RWPE1 (cell line): Measurements from ENCODE around the gene MYO7A.

Source experiments
- CTCF ChIA-PET: fragments of 350-600 bp; sonication (Branson Sonifier 250); formaldehyde crosslinking; extraction: SDS; loops from one replicate; lab custom pipeline; 2021; lab: Yijun Ruan, JAX
- POLR2A ChIA-PET: fragments of 400-600 bp; formaldehyde crosslinking; extraction: SDS; loops from one replicate; lab custom pipeline; 2020; ENCODE audit warnings: antibody characterized with exemption; ENCODE audit not compliant: low non-redundant PET; lab: Yijun Ruan, JAX
- DNase-seq: peaks from one replicate; pipeline ENCODE4 v3.0.0; 2012; ENCODE audit warnings: low spot score
- H3K27ac ChIP-seq: fragments of 450-650 bp; 2 replicates; pipeline ENCODE4 v1.5.1; 2017
- TF ChIP-seq, protein P1 (sequence below): fragments of 450-650 bp; conservative IDR thresholded peaks from 2 replicates; pipeline ENCODE4 v1.5.1; 2017; ENCODE audit warnings: low read depth, mild to moderate bottlenecking

Gene MYO7A

DNA sequence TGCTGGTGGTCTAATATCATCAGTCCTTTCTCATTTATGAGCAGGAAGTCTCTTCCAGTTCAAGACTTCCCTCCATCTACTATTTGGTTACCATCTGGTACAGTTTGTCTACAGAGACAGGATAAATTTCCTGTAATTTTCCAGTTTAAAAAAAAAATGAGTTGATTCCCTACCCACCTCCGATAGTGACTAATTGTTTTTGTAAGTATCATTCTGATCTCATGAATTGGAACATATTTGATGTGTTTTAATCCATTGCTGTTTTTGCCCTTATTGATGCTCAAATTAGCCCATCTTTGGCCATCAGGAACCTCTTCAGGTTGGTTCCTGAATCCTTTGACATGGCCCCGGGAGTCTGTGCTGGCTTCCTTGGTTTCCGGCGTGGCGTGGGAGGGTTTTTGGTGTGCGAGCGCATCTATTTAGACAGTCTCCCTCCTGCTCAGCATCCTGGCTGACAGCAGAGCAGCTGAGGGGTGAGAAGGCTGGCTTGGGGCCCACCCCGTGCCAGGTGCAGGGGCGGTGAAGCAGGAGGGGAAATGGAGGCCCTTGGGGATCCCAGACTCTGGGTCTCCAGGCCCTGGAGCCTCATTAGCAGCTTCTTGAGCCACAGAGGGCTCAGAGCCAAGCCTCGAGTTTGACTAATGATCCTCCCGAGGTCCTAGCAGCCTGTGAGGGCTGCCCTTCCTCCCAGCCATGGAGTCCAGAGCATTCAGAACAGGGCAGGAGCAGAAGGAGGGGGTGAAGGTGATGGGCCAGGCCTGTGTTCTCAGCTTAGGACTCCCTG is 18.6 kb upstream of the MYO7A start:
- no peak overlapping the region for H3K27ac ChIP-seq
- CTCF ChIA-PET, result interaction anchor here (0.6 kb wide), 1 partner anchor 60 kb away, joined by 3 read pairs; no protein-coding TSS in a partner anchor
- POLR2A ChIA-PET, result no interaction called here
- no peak for DNase-seq
- TF ChIP-seq, protein P1, sequence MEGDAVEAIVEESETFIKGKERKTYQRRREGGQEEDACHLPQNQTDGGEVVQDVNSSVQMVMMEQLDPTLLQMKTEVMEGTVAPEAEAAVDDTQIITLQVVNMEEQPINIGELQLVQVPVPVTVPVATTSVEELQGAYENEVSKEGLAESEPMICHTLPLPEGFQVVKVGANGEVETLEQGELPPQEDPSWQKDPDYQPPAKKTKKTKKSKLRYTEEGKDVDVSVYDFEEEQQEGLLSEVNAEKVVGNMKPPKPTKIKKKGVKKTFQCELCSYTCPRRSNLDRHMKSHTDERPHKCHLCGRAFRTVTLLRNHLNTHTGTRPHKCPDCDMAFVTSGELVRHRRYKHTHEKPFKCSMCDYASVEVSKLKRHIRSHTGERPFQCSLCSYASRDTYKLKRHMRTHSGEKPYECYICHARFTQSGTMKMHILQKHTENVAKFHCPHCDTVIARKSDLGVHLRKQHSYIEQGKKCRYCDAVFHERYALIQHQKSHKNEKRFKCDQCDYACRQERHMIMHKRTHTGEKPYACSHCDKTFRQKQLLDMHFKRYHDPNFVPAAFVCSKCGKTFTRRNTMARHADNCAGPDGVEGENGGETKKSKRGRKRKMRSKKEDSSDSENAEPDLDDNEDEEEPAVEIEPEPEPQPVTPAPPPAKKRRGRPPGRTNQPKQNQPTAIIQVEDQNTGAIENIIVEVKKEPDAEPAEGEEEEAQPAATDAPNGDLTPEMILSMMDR, result no peak

DNA sequence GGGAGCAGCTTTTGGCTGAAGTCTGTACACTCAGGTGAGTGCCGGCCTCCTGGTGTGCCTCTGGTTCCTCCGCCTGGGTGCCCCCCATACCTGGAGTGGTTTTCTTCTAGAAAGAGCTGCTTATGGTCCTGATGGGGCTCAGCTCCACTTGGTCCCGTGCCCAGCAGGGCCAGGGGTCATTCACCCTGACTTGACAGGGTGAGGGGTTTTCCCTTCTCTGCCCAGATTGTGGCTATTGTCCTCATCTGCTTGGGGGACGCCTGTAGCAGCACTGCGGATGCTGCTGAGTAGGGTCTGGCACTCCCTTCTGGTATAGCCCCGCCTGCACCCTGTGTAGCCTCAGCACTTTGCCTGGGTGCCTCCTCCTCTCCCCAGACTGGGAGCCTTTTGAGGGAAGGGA is 17.2 kb upstream of the MYO7A start:
- POLR2A ChIA-PET, result no interaction called here
- no peak overlapping the region for H3K27ac ChIP-seq
- TF ChIP-seq, protein P1, result no peak
- no peak for DNase-seq
- CTCF ChIA-PET, result interaction anchor here (0.6 kb wide), 1 partner anchor 598 kb away, joined by 3 read pairs; no protein-coding TSS in a partner anchor

DNA sequence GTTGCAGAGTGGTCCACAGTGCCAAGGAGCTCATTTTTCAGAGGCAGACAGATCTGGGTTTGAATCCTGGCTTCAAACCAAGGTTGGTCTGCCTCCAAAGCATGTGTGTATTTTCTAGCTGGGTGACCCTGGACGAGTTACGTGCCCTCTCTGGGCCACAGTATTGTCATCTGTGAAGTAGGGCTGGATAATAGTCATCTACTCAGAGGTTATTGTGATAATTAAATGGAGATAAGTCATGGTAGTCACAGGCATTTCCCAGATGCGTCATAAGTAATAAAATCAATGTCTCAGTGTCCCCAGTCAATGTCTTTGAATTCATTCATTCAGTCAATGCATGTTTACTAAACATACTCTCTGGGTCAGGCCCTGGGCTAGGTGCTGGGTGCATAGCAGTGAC is 16.8 kb upstream of the MYO7A start:
- H3K27ac ChIP-seq, result no peak overlapping the region
- POLR2A ChIA-PET, result no interaction called here
- DNase-seq, result no peak
- TF ChIP-seq, protein P1, result no peak
- CTCF ChIA-PET, result interaction anchor here (0.6 kb wide), 1 partner anchor 598 kb away, joined by 3 read pairs; no protein-coding TSS in a partner anchor

DNA sequence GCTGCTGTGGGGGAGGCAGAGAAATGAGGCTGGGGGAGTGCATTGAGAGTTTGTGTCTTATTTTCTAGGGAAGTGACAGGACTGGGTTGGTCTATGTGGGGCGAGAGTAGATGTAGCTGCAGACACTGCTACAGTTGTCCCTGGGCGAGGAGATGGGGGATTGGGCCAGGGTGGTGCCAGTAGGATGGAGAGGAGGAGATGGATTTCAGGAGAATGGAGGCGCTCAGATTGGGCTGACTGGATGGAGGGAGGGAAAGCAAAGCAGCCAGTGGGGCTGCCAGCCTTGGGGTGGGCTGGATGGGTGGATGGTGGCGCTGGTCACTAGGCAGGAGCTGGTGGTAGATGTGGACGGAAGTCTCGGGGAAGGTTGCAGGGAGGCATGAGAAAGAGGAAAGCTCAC is 16.1 kb upstream of the MYO7A start:
- H3K27ac ChIP-seq, result no peak overlapping the region
- ChIA-PET CTCF (interaction anchor here (0.7 to 1.2 kb wide), 2 partner anchors 72 to 444 kb away, joined by 3 to 5 read pairs; no protein-coding TSS in a partner anchor), POLR2A (no interaction called here)

DNA sequence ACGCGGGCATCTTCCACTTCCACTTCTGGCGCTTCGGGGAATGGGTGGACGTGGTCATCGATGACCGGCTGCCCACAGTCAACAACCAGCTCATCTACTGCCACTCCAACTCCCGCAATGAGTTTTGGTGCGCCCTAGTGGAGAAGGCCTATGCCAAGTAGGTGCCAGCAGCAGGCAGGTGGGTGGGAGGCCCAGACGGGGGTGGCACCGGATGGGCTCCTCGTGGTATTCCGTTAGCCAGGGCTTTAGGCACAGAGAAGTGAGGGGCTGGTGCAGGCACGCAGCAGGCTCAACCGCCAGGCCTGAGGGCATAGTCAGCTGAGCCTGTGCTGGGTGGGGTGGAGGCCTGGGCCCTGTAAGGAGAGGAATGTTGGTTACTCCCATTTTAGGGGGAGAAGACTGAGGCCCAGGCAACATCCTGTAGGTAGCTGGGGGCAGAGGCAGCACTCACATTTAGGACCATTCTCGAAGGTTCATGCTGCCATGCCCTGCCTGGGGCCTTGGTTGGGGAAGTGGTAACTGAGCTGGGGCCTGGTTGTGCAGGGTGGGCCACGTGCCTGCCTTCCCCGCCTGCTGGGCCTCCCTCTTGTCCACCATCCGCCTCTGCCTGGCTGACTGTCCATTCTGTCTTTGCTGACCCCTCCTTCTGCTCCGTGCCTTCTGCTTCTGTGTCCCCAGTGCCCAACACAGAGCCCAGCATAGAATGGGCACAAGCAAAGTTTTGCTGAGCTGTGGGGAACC is 15.2 kb upstream of the MYO7A start:
- TF ChIP-seq, protein P1, result no peak
- DNase-seq, result no peak
- ChIA-PET CTCF (interaction anchor here (0.6 to 1.3 kb wide), 6 partner anchors 9 to 443 kb away, joined by 3 to 5 read pairs (median 3); no protein-coding TSS in a partner anchor), POLR2A (no interaction called here)
- H3K27ac ChIP-seq, result no peak overlapping the region

More for the DNA sequence above, 16.1 kb upstream of the MYO7A start:
- no peak for DNase-seq
- TF ChIP-seq, protein P1, result no peak

DNA sequence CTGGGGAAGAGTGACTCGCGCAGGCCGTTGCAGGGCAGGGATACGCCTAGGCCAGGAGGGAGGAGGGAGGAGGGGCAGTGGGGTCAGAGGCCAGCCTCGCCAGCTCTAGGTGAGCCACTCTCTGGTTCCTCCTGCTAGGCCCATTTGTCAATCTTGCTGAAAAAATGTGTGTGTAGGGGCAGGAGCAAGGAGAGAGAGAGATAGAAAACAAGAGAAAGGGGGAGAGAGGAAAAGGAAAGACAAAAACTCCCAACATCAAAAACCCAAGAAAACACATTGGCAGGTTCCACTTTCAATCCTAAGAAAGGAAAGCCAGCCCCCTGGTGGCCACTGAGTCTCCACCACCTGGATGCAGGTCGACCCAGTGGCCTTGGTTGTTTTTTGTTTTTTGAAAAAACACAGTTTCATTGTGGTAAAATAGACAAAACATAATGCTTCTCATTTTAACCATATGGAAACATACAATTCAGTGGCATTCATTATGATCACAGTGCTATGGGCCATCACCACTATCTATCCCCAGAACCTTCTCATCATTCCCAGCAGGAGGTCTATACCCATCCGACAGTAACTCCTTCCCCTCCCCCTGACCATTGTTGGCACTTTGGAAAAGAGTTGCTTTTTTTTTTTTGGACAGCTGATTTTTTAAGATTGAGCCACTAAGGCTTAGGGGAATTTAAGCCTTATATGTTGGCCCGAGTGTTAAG is 14.5 kb upstream of the MYO7A start:
- POLR2A ChIA-PET, result no interaction called here
- CTCF ChIA-PET, result interaction anchor here (0.5 to 1.3 kb wide), 5 partner anchors 8 to 369 kb away, joined by 3 to 5 read pairs (median 3); no protein-coding TSS in a partner anchor

More for the DNA sequence above, 14.5 kb upstream of the MYO7A start:
- no peak overlapping the region for H3K27ac ChIP-seq
- TF ChIP-seq, protein P1, result peak; percentile 44
- DNase-seq, result peak; percentile 55
